Measurements from ENCODE around the gene CACNB1.
"Not testable (repeated sequence)": the region's sequence is repeated elsewhere in the genome, so short reads cannot be mapped to it uniquely, and the experiment has no call there.

The CACNB1 gene

DNA sequence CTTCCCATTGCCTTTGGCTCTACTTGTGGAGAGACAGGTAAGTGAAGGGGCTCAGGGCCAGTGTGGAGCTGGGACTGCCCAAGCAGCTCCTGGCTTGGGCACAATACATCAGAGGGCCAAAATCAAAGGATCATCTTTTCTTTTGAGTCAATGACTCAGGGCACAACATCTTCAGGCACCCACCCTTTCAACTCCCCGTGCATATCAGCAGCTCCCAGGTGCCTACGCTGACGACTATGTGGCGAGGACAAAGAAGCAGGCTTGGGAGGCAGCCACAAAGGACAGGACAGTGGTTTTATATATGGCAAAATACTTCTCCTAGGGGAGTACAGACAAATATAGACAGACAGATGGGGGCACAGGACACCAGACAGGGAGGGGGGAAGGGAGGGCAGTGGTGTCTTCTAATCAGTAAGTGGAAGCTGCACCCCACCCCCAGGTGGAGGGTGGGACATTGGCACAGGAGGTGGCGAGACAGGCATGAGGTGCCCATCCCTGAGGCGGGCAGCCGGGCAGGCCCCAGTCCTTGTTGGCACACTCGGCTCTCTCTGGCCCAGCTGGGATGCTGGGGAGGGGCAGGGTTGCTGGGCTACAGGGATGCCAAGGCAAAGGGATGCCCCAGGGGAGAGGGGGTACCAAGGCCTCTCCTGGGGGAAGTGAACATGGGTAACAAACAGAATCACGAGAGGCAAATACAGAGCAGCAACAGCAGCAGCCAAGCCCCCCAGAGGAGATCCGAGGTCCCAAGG, 23.8 kb downstream of the CACNB1 start:
- no peak for DNase-seq

DNA sequence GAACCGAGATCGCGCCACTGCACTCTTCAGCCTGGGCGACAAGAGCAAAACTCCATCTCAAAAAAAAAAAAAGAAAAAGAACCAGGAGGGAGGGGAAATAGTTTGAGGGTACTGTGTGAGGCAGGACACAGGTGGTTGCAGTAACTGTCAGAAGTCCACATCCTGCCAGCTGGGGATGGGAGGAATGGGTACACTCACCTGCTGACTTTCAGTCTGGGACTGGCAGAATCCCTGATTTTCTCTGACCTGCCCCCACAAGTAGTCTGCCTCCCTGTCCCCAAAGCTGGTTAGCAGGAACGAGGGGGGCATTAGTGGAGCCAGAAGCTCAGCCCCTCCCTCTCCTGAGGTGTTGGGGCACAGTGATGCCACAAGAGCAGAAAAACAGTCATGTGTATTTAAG, 24.4 kb downstream of the CACNB1 start:
- no peak for DNase-seq

DNA sequence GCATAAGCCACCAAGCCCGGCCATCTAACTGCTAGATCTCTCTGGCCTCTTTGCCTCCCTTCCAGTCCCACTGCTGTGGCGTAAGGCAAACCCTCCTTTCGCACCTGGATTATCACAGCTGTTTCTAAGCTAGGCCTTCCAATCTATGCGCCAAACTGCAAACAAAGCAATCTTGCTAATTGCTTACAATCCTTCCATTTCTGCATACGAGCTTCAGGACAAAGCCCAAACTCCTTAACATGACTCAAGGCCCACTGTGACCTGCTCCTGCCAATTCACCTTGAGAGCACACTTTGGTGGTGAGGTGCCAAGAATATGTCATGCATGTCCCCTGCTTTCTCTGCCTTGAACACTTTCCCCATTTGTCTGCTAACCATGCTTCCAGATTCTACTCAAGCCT, 25.5 kb downstream of the CACNB1 start:
- DNase-seq, result no peak

DNA sequence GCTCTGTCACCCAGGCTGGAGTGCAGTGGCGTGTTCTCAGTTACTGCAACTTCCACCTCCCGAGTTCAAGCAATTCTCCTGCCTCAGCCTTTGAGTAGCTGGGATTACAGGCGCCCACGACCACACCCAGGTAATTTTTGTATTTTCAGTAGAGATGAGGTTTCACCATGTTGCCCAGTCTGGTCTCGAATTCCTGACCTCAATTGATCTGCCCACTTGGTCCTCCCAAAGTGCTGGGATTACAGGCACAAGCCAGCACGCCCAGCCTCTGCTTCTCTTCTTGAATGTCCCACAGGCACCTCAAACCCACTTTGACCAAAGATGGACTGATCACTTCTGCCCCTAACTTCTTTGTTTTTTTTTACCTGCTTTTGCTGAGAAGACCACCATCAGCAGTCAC, 26.9 kb downstream of the CACNB1 start:
- DNase-seq, result no peak

DNA sequence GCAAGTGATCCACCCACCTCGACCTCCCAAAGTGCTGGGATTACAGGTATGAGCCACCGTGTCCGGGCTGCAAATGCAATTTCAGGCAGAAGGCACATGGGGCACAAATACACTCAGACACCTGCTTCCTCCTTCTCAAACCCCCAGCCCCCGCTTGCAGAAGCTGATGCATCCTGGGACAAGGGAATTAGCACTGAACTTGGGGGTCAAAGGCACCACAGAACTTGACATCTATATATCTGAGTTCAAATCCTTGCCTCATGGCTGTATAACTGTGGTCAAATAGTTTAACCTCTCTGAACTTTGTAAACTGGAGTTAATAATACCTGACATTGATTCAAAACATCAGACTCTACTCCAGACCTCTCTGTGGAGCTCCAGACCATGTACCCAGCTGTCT, 27.4 kb downstream of the CACNB1 start:
- DNase-seq, result peak; percentile 20

DNA sequence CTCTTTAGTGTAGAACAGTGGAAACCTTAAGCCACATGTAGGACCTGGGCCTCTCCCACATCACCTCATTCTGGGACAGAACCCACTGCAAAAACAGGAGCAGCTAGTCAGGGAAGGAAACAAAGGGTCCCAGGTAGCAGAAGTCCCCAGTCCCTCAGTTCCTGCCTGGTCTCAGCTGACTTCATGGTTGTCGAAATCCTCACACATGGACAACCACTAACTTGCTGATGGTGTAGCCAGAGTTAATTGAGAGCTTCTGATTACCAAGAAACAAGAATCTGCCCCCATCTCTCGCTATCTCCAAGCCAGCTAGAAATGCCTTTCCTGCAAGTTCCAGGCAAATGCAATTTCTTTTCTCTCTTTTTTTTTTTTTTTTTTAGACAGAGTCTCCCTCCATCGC, 28.0 kb downstream of the CACNB1 start:
- no peak for DNase-seq

DNA sequence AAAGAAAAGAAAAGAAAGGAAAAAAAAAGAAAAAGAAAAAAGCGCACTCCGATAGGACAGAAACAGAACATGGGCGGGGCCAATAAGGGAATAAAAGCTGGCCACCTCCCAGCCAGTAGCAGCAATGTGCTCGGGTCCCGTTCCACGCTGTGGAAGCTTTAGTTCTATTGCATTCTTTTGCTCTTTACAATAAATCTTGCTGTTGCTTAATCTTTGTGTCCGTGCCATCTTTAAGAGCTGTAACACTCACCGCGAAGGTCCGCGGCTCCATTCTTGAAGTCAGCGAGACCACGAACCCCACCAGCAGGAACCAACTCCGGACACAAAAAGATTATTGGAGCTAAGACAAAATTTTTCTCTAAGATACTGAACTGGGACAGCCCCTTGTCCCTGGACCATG, 28.4 kb downstream of the CACNB1 start:
- no peak for DNase-seq

DNA sequence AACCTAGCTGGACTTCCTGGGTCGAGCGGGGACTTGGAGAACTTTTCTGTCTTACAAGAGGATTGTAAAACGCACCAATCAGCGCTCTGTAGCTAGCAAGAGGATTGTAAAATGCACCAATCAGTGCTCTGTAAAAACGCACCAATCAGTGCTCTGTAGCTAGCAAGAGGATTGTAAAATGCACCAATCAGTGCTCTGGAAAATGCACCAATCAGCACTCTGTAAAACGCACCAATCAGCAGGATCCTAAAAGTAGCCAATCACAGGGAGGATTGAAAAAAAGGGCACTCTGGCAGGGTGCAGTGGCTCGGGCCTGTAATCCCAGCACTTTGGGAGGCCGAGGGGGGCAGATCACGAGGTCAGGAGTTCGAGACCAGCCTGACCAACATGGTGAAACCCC, 29.0 kb downstream of the CACNB1 start:
- DNase-seq, result not testable (repeated sequence)

DNA sequence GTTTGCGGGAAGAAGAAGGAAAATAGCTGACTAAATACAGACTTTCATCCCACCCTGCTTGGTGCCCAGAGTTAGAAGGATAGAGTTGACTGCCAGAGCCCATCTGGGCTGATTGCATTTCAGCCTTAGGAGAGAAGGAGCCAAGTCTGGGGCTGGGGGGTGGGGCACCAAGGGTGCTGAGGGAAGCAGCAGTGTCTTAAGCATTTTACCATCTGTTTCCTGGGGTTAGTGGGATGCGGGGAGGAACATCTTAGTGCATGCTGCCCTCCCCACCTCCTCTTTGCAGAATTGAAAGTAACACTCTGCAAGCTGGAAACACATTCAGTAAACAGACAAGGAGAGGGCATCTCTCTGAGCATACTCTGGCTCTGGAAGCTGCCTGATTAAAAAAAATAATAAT, 30.0 kb downstream of the CACNB1 start:
- peak; percentile 84 for DNase-seq

DNA sequence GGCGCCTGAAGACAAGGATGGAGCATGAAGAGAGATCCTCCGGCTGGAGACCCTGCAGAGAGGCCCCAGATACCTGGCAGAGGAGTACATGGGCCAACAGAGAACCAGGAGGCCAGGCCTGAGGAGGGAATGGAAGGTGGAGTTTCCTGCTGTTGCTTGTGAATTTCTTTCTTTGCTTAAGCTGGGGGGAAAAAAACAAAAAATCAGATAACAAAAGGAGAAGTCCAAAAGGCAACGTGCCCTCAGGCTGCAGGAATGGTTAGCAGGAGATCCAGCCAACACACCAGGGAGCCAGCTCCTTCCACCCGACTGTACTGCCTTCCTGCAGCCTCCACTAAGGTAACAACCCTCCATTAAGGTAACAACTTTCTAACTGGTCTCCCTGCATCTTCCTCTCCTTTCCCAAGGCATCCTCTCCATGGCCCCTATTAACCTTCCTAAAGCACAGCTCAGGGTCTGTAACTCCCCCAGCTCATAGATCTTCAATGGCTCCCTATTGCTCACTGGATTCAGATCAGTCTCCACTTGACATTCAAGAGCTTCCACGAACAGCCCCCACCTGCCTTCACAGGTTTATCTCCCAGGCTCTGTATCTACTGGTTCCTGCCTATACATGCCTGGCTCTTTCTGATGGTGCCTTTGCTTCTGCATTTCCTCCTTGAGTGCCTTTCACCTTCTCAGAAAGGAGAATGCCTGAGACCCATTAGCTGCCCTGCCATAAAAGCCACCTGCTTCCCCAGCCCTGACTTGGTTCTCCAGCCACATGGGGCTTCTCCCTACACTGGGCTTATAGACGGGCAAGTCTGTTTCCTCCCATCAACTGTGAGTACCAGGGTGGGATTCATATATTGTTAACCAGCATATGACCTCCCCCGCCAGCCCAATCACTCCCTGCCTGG, 30.8 kb downstream of the CACNB1 start:
- DNase-seq, result peak; percentile 65

DNA sequence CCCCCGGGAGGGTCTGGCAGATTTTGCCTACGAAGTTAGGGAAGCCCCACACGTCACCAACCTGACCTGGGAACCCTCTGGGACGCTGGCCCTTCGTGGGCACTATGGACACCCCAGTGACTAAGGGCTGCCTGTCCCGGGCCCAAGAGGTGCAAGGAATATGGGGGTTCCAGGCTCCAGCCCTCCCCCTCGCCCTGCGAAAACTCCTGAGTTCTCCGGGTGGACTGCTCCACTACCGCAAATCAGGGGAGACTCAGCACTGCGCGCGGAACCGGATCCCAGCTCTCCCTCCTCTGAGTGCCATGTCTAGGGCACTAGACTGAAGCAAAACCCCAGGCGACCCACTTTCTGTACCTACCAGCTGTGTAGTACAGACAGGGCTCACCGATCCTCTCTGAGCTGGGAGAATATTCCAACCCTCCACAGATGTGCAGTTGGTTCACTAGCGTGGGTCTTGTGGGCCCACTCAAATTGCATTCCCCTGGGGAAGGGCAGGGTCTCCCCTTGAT, 31.6 kb downstream of the CACNB1 start, which contains the start of gene ARL5C:
TSS of gene ARL5C (minus strand) at position 321 of the 509 bp plus-strand sequence. CDS start 401 bp downstream, outside the sequence.
- no peak for DNase-seq

DNA sequence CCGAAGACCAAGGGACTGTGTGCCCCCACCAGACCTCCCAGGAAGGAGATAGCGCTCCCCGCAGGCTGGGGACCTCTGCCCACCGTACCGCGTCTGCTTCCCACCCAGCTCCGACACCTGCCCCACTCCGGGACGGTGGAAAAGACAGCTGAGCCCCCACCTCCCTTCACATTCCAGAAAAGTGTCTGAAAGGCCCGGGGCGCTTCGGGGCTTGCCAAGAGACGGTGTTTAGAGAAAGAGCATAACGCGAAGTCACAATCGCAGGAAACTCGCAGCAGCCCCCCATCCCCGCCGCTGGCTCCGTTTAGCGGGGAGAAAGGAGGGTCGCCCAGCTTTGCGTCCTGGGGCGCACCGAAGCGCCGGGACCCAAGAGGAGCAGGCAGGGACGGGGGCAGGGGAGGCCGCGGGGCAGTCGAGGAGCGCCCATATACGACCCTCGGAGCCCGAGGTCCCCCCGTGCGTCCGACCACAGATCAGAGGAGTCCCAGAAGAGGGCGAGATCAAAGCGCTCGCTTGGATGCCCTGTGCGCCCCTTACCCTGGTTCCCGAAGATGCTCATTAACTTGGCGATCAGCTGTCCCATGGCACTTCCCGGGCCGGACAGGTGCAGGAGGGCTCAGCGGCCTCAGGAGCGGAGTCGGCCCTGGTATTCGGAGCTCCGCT, 32.2 kb downstream of the CACNB1 start:
- DNase-seq, result no peak

DNA sequence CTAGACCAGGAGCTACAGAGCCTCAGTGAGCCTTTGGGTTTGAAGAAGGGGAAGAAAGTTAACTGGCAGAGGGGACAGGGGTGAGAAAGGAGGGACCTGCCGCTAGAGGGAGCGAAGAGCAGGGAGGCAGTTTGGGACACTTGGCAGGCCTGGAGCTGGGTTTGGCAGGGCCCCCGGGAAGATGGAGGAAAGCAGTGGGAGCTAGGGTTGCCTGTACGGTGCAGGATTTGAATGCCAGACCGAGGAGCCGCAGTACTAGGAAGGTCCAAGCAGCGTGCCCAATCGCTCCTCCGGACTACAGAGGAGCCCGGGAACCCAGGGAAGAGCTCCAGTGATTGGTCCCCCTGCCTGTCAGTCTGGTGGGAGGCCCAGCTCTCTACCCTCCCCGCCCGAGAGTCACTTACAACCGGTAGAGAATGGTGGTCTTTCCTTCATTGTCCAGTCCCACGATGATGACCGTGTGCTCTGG, 32.8 kb downstream of the CACNB1 start:
- DNase-seq, result peak; percentile 77

DNA sequence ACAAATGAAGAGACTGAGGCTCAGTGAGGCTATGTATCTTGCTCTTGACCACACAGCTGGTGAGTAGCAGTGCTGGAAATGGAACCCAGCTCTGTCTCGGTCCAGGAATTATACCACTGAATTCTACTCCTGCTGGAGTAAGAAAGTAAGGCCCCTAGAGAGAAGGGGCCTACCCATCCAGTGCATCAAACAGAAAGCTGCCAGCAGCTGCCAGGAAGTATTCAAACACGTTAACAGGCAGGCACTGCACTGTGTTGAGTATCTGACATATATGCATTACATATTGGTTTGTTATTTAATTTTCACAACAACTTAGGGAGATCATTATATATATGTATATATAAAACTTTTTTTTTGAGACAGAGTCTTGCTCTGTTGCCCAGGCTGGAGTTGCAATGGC, 35.5 kb downstream of the CACNB1 start:
- DNase-seq, result no peak

DNA sequence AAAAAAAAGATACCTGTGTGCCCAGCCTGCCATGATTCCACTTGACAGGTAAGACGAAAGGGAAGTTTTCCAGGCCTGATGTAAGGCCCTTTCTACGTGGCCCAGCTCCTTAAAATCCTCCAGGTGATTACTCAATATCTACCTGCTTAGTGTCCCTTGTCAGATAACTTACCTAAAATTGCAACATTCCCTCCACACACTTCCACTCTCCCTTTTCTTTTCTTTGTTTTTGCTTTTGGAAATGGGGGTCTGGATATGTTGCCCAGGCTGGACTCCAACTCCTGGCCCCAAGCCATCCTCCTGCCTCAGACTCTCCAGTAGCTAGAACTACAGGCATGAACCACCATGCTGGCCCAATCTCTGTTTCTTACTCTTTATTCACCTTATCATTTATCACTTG, 38.8 kb downstream of the CACNB1 start:
- DNase-seq, result no peak

DNA sequence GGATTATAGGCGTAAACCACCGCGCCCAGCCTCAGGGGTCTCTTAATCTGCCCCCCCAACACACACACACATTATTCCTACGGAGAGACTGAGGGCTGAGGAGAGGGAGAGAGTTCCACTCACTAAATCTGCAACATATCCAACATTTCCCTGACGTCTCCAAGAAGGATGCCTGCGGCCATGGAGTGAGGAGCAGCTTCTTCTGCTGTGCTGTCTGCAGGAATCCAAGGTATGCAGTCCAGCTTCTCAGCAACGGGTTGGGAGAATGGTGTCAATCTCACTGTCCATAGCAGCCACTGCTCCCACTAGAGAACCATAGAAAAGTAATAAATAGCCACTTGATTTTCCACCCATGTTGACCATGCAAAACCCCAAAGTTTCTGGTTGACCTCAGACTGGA, 41.0 kb downstream of the CACNB1 start:
- no peak for DNase-seq

DNA sequence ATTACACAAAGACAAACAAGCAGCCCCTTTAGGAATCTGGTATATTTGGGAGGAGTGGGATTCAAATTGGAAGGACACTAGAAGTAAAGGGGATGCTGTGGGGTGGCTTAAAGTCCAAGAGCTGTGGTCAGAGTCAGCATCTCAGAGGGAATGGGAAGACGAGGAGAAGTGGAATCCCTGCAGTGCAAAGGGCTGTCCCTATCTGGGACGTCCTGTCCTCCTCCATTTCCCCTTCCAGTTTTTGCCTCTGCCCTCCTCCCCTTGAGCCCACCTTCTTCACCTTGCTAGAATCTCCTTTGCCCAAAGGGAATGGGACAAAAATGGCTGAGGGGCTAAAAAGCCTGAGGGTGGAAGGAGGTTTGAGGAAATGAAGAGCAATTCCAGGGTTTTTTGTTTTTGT, 41.8 kb downstream of the CACNB1 start:
- DNase-seq, result no peak

DNA sequence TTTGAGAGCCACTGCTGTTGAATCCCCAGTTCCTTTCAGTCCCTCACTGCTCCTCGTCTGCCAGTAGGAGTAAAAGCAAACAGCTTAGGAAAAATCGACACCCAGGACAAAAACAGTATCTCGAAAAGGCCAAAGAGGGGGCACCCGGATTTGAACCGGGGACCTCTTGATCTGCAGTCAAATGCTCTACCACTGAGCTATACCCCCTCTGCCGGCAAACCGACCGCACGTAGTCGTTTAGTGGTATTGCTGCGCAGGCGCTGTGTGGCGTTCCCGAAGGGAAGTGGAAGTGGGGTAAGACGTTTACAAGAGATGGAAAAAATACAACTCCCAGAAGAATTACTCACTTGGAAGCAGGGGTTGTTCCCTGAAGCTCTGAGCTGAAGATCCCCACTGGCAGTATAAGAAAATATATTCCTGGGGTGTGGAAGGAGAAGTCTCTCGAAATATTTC, 43.8 kb downstream of the CACNB1 start:
- DNase-seq, result peak; percentile 93

DNA sequence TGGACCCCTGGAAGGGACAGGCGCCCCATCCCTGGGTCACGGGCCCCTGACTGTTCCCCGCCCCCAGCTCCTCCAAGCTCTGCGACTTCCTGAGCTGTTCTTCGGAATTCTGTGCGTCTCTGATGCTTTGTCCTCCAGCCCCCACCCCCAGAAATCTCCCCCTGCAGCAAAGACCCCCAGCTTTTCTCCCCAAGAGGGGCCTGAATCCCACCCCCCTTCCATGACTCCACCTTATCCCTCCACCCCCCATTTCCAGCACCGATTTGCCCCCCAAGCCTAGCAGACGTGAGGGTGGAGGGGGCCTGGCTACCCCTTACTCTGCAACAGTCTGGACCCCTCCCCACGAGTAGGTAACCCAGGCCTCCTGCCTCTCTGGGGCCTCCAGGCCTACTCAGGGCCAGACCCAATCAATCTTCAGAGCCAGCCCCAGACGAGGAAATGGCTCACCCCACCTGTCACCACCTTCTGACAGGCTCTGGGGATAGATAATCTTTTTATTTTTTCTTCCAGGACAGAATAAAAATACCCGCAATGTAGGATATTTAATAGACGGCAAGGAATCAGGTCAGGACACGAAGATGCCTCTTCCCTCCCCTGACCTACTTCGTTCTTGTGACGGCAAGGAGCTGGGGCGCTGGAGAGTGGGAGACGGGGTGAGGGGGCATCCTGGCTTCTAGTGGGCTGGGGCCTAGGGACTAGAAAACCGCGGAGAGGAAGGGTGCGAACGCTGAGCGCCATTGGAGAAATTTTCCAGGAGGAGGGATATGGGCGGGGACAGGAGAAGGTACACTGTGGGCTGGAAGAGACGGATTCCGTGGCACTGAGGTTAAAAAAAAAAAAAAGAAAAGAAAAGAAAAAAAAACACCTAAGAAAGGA, 45.3 kb downstream of the CACNB1 start:
- peak; percentile 95 for DNase-seq

DNA sequence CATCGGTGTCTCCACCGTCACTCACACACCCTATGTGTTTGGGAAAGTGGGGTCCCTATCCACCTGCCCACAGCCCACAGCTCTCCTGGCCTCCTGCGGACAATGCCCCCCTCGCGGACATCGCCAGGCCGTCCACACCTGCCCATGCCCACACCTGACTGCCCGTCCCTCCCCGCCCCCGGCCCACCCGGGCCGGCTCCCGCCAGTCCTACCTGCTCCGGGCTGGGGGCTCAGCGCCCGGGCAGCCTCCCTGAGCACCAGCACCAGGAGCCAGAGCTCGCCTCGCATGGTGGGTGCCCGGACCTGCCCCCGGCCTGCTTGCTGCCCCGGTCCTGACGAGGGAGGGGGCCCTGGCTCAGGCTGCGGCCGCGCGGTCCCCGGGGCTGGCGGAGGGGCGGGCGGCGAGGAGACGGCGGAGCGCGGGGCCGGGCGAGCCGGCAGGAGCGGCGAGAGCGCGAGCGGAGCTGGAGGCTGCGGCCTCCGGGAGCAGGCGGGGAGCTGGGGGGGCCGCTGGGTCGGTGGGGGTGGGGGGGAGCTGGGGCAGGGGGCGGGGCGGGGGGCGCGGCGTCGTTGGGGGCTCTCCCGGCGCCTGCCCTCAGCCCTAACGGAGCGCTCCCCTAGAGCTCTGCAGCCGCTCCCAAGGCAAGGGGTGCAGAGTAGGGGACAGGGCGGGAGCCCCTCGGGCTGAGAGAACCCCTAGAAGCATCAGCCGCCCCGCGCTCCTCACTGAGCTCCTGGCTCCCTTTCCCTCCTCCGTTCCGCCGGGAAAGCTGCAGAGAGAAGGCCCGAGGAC, 46.1 kb downstream of the CACNB1 start, which contains the start of gene PLXDC1:
TSS of gene PLXDC1 (minus strand) at position 488 of the 793 bp plus-strand sequence. CDS start at position 288, 200 bp downstream.
- DNase-seq, result no peak

DNA sequence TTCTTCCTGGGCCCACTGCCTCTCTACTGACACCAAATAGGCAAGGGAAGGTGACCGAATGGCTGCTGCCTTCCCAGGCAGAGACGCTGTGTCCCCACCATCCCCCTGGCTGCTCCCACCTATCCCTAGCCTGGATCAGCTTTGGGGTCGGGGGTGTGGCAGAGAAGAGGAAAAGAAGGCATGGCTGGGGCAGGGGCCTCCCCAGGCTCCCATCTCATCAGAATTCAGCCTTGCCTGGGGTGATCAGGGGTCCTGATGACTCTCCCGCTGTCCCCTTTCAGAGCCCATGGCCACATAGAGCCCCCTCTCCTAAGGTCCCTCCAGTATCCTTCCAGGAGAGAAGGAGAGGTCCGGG, 46.7 kb downstream of the CACNB1 start:
- DNase-seq, result no peak
